ENCODE data around the gene IL1RAPL2.

The IL1RAPL2 gene

GRCh38 chrX:105210258-105210657, 644.3 kb downstream of the IL1RAPL2 start:
- no peak overlapping the region for H3K4me3 ChIP-seq (ENCODE audit: low read depth, low read length)
- TF ChIP-seq CTCF (IDR thresholded peaks at IDR 0.05; ENCODE audit: control insufficient read depth, extremely low read depth, insufficient read depth) = no peak
- no peak for DNase-seq (ENCODE audit: low read depth)

- DNase-seq (ENCODE audit: low read depth) = no peak
- H3K4me3 ChIP-seq (ENCODE audit: low read depth, low read length) = no peak overlapping the region
- TF ChIP-seq CTCF (IDR thresholded peaks at IDR 0.05; ENCODE audit: control insufficient read depth, extremely low read depth, insufficient read depth) = no peak
Observed at GRCh38 chrX:105211066-105211575, 645.1 kb downstream of the IL1RAPL2 start.

- DNase-seq (ENCODE audit: low read depth) = no peak
- H3K4me3 ChIP-seq (ENCODE audit: low read depth, low read length) = no peak overlapping the region
- TF ChIP-seq CTCF (IDR thresholded peaks at IDR 0.05; ENCODE audit: control insufficient read depth, extremely low read depth, insufficient read depth) = no peak
Observed at GRCh38 chrX:105219454-105220401, 653.7 kb downstream of the IL1RAPL2 start.

- H3K4me3 ChIP-seq (ENCODE audit: low read depth, low read length) = no peak within 1 kb of the TSS
- no peak for TF ChIP-seq CTCF (IDR thresholded peaks at IDR 0.05; ENCODE audit: control insufficient read depth, extremely low read depth, insufficient read depth)
- DNase-seq (ENCODE audit: low read depth) = no peak
Observed at GRCh38 chrX:105220636-105221035, 654.6 kb downstream of the IL1RAPL2 start, which contains the start of gene TEX13A. TEX13A (minus strand) TSS chrX:105220694; CDS start chrX:105220397, 297 bp downstream.

GRCh38 chrX:105221374-105221773, 655.4 kb downstream of the IL1RAPL2 start:
- TF ChIP-seq CTCF (IDR thresholded peaks at IDR 0.05; ENCODE audit: control insufficient read depth, extremely low read depth, insufficient read depth) = no peak
- DNase-seq (ENCODE audit: low read depth) = no peak
- H3K4me3 ChIP-seq (ENCODE audit: low read depth, low read length) = no peak overlapping the region

- H3K4me3 ChIP-seq (ENCODE audit: low read depth, low read length) = no peak overlapping the region
- DNase-seq (ENCODE audit: low read depth) = no peak
- no peak for TF ChIP-seq CTCF (IDR thresholded peaks at IDR 0.05; ENCODE audit: control insufficient read depth, extremely low read depth, insufficient read depth)
Observed at GRCh38 chrX:105226499-105226898, 660.5 kb downstream of the IL1RAPL2 start.
